GM20000 (cell line): ENCODE data around the gene DNAH11.

Experiments used
- DNase-seq: peaks from one replicate; pipeline ENCODE4 v3.0.0; 2012; ENCODE audit warnings: low spot score
- CTCF ChIP-seq: IDR thresholded peaks from 2 replicates; pipeline ENCODE4 v1.5.1; 2012; ENCODE audit warnings: mild to moderate bottlenecking, control low read depth; ENCODE audit errors: extremely low read depth, missing control alignments

The DNAH11 gene

GRCh38 chr7:21773326-21773725 is 230.5 kb downstream of the DNAH11 start:
- no peak for TF ChIP-seq CTCF
- no peak for DNase-seq

- TF ChIP-seq CTCF = no peak
- no peak for DNase-seq
Observed at GRCh38 chr7:21777921-21778320, 235.1 kb downstream of the DNAH11 start.

GRCh38 chr7:21778953-21779352 is 236.1 kb downstream of the DNAH11 start:
- no peak for TF ChIP-seq CTCF
- no peak for DNase-seq

- no peak for TF ChIP-seq CTCF
- no peak for DNase-seq
Observed at GRCh38 chr7:21782996-21783395, 240.2 kb downstream of the DNAH11 start.

GRCh38 chr7:21784989-21785388 is 242.2 kb downstream of the DNAH11 start:
- TF ChIP-seq CTCF = no peak
- no peak for DNase-seq

GRCh38 chr7:21805791-21806190 is 263.0 kb downstream of the DNAH11 start:
- no peak for TF ChIP-seq CTCF
- no peak for DNase-seq

- no peak for DNase-seq
- no peak for TF ChIP-seq CTCF
Observed at GRCh38 chr7:21806388-21806787, 263.5 kb downstream of the DNAH11 start.
